Activated gamma-delta T cell (primary cell): ENCODE measurements around the gene RIMBP3C.
"Not testable (repeated sequence)": the region's sequence is repeated elsewhere in the genome, so short reads cannot be mapped to it uniquely, and the experiment has no call there.

Experiments used
- DNase-seq: peaks from one replicate; lab custom pipeline; 2025; lab: John Stamatoyannopoulos, UW
- total RNA-seq, 2 donors: gene quantifications; one replicate each; lab custom pipeline; 2026; lab: John Stamatoyannopoulos, UW

The RIMBP3C gene, protein sequence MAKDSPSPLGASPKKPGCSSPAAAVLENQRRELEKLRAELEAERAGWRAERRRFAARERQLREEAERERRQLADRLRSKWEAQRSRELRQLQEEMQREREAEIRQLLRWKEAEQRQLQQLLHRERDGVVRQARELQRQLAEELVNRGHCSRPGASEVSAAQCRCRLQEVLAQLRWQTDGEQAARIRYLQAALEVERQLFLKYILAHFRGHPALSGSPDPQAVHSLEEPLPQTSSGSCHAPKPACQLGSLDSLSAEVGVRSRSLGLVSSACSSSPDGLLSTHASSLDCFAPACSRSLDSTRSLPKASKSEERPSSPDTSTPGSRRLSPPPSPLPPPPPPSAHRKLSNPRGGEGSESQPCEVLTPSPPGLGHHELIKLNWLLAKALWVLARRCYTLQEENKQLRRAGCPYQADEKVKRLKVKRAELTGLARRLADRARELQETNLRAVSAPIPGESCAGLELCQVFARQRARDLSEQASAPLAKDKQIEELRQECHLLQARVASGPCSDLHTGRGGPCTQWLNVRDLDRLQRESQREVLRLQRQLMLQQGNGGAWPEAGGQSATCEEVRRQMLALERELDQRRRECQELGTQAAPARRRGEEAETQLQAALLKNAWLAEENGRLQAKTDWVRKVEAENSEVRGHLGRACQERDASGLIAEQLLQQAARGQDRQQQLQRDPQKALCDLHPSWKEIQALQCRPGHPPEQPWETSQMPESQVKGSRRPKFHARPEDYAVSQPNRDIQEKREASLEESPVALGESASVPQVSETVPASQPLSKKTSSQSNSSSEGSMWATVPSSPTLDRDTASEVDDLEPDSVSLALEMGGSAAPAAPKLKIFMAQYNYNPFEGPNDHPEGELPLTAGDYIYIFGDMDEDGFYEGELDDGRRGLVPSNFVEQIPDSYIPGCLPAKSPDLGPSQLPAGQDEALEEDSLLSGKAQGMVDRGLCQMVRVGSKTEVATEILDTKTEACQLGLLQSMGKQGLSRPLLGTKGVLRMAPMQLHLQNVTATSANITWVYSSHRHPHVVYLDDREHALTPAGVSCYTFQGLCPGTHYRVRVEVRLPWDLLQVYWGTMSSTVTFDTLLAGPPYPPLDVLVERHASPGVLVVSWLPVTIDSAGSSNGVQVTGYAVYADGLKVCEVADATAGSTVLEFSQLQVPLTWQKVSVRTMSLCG (N-terminal part only)
- 0.10 to 0.13 reads per million in 2 donors for total RNA-seq

DNA sequence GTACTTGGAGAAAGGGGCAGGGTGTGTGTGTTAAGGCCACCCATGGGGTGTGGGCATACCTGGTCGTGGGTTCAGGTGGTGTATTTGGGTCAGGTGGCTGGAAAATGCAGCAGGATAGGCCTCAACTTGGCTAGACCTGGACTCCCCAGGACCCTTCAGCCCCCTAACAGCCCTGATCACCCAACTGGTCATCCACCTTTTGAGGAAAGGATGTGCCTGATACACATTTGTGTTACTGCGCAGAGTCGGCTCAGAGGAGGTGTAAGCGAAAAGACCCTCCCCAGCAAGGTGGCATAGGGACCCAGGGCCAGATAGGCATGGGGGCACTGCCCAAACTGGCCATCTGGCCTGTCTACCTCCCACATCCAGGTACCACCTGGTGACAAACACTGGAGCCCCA, at the start of gene RIMBP3C:
Gene RIMBP3C (minus strand): TSS at position 101 of the 400 bp plus-strand sequence. CDS start 485 bp downstream, outside the sequence.
- DNase-seq: not testable (repeated sequence)

DNA sequence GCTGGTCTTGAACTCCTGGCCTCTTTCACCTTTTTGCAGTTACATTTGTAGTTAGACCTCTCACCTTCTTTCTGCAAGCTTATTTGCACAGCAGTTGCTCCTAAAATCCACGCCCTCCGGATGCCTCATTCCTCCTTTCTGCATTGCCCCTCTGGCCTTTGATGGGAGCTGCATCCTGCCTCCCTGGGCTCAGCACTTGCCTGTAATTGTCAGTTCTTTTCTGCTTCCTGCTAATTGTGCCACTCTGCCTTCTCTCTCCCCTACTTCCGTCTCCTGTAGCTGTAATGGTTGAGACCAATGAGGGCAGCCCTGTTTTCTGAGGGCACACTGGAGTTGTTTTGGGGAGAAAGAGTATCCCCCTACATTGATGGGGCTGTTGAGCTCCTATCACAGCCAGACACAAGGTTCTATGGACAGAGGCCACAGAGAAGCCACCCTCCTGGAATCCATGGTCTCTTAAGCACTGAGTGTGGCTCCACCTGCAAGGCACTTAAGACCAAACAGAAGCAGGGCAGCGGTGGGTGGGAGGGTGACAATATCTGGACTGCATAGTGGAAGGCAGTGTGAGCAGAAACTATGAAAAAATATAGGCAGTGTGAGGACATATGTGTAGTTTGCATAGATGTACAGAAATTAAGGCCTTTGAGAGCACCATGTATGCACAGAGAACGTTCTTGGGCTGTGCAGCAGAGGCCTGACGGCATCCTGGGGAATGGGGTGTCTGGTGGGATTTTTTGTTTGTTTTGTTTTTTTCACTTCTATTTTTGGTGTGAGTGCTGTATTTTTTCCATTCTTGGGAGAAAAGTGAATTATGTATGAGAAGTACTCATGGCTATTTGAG, 48.0 kb upstream of the RIMBP3C start:
- no peak for DNase-seq

DNA sequence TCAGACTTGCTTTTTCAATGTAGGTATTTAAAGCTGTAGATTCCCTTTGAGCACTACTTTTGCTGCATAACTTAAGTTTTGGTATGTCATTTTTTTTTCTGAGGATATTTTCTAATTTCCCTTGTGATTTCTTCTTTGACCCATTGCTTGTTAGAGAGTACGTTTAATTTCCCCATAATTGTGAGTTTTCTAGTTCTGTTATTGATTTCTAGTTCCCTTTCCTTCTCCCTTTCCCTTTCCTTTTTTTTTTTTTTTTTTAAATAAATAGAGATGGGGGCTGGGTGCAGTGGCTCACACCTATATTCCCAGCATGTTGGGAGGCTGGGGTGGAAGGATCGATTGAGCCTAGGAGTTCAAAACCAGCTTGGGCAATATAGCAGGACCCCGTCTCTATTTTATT, 47.0 kb upstream of the RIMBP3C start:
- no peak for DNase-seq

DNA sequence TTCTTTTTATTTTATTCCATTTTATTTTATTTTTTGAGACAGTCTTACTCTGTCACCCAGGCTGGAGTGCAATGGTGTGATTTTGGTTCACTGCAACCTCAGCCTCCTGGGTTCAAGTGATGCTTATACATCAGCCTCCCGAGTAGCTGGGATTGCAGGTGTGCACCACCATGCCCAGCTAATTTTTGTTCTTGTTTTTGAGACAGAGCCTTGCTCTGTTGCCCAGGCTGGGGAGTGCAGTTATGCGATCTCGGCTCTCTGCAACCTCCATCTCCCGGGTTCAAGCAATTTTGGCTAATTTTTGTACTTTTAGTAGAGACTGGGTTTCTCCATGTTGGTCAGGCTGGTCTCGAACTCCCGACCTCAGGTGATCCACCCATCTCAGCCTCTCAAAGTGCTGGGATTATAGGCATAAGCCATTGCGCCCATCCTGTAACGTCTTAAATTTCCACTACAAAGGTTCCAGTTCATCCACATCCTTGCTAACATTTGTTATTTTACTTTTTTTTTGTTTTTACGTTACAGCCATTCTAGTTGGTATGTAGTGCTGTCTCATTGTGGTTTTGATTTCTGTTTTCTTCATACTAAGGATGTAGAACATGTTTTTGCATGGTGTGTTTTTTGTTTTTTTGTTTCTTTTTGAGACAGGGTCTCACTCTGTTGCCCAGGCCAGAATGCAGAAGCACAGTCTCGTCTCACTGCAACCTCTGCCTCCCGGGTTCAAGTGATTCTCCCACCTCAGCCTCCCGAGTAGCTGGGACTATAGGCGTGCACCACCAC, 45.3 kb upstream of the RIMBP3C start:
- DNase-seq: not testable (repeated sequence)

DNA sequence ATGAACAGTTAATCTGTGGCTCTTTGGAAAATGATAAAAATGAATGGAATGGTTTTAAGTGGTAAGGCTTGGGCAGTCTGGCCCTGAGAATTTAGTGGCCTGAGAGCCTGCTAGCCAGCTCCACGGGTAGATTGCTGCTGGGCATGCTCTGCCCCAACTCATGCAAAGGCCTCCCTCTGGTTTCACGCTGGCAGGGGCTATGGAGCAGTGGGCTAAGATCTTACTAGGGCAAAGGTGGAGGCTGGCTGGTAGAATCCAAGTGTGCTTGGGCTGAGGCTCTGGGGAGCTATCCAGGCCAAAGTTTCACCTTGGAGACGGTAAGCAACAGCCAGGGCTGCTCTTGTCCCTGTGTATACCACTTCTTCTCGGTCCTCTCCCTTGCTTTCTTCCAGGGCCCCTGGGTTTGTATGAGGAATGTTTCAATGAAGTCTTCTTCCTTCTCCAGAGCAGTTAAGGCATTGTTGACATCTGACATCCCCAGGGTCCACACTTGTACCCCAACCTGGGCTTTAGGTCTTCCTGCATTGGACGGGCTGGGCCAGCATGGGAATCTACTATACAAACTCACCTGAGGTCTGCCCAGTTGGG, 43.7 kb upstream of the RIMBP3C start:
- DNase-seq: no peak

DNA sequence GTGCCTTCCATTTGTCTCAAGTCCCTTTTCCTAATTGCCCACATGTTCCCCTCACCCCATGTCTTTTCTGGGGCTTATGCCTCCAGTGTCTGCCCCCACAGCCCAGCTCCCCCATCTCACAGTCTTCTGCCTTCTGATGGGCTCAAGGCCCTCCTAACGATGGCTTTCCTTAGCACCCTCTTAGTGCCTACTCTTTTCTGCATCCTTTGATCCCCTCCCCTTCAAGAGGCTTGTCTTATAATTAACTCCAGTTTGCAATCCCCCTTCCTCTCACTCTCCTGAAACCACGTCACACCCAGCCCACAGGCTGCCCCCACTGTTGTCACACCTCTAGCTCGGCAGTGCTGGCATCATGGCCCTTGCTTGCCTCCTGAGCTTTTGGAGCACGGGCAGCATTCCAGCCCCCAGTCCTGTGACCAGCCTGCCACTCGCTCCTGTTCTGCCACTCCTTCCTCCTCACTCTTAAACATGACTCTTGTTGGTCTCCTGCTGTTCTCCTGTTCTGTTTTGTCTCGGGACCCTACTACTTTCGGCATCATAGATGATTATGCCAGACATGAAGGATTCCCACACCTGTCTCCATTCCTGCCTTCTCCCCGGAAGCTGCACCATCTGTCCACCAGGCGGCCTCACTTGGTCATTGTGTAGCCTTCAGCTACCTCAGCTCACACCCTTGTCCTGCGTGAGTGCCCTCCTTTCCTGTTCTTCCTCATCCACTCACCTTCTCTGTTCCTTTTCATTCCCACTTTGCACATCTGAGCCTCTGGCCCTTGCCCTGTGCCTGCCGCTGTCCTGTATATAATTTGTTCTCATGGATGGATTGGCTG, 42.4 kb upstream of the RIMBP3C start:
- no peak for DNase-seq

DNA sequence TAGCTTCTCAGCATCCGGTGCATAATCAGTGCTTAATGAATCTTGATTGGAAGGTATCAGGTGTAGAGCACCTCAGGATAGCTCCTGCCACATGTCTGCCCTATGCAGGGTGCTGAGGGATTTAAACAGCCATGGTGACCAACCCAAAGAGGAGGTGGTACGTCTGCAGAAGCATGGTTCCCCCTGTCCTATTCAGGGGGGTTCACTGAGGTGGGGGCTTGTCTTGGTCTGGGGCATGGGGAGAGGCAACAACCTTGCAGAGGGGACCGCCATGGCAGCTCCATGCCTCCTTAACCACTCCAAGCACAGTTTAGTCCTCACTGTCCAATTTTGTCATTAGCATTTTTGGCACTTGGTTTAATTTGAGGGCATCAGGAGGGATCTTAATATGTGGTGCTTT, 41.2 kb upstream of the RIMBP3C start:
- no peak for DNase-seq

DNA sequence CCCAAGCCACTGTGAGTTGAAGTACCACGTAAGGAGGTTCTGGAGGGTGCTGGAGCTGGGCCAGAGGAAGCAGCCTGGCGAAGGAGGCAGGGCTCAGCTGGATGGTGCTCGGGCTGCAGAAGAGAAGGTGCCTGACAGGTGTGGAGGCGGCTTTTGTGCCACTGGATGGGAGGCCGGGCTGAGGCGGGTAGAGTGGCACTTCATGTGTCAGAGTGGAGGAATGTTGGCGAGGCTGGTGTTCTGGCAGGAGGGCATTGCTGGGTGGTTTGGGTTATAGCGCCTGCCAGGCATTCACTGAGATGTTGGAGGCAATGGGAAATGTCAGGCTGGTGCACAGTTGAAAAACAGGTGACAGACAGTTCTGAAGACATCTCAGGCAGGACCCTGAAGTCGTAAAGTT, 40.4 kb upstream of the RIMBP3C start:
- DNase-seq: no peak

DNA sequence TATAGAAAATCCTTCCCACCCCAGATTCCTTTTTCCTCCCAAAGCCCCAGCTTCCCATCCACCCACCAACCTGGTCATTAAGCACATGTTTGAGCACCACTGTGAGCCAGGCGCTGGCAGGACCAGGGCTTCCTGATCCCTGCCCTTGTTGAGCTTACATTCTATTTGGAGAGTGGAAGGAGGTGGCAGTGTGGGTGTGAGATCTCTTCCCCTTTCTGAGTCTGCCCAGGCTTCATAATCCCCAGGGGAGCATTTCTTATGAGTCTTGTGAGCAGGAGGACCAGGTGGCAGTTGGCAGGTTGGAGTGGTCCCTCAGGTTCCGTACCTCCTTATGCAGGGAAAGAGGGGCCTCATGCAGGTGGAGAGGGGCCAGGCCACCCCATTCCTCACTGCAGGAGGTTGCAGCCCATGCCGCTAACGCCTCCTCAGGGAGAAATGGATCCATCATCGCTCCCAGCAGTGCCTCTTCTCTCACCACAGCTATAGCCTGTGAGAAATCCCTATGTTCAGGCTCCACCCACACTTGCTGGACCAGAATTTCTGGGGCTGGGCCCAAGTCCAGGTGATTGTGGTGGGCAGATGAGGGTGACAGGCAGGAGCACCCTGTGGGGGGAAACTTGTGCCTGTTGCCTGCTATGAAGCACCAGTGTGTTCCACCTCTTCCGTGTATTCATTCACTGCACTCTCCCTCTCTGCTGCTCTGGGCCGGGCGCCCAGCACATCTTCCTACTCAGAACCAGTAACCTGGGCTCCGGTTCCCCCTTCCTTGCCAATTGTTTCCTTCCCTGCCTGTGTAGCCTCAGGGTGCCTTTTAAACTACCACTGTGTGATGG, 39.8 kb upstream of the RIMBP3C start:
- no peak for DNase-seq

DNA sequence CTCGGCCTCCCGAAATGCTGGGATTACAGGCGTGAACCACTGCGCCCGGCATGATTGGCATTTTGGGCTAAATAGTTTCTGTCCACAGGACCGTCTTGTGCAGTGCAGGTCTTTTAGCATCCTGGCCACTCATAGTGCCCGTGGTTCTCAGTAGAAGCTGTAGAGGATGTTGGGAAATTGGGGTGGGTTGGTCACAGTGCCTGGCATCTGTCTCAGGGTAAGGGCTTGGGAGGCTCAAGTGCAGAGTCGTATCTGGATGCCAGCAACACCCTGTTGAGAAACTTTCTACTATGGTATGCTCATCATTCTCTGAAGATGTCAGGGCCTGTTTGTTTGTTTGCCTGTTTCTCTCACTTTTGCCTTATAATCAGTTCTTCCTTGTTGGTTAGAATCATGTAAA, 38.1 kb upstream of the RIMBP3C start:
- no peak for DNase-seq

DNA sequence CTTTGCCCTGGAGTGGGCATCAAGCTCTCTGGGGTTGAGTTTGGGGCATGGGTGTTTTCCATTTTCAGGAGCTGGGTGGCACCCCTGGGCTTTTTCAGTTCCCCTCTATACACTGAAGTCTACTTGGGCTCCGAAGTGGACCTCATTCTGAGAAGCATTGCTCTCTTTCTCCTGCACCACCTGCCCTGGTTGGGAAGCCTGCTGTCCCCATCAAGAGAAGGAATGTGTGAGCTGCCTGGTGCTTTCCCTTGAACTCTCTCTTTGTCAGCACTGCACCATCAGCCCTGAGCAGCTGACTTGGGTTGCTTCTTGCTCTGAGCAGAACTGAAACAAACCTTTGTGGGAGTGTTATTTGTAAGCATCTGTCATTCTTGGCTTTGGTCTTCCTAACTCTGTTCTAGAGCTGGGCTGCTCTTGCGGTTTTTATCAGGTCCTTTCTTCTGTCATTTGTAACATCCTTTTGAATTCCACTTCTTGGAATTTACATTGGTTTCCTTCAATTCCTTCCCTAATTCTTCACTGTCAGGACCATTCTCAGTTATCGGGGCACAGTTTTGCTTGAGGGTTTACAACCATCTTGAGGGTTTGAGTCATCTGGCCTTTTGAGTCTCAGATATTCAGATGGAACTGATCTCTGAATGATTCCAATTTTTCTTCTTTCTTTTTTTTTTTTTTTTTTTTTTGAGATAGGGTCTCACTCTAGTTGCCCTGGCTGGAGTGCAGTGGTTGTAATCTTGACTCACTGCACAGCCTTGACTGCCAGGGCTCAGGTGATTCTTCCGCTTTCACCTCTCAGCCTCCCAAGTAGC, 36.7 kb upstream of the RIMBP3C start:
- DNase-seq: no peak

DNA sequence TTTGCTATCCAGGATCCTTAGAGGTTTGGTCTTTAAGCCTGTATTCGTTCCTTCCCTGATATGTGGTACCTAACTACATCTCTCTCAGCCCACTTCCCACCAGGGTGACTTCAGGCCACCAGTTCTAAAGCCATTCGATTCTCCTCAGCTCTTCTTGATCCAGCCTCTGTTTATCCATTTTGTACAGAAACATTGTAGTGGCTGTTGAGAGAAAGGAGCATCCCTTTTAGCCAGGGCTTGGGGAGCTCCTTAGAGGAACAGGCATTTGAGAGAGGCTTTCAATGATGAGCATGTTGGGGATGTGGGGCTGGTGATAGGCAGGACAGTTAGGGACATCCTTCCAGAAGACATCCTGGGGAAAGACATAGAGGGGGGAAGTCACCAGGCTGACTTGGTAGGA, 34.1 kb upstream of the RIMBP3C start:
- no peak for DNase-seq

DNA sequence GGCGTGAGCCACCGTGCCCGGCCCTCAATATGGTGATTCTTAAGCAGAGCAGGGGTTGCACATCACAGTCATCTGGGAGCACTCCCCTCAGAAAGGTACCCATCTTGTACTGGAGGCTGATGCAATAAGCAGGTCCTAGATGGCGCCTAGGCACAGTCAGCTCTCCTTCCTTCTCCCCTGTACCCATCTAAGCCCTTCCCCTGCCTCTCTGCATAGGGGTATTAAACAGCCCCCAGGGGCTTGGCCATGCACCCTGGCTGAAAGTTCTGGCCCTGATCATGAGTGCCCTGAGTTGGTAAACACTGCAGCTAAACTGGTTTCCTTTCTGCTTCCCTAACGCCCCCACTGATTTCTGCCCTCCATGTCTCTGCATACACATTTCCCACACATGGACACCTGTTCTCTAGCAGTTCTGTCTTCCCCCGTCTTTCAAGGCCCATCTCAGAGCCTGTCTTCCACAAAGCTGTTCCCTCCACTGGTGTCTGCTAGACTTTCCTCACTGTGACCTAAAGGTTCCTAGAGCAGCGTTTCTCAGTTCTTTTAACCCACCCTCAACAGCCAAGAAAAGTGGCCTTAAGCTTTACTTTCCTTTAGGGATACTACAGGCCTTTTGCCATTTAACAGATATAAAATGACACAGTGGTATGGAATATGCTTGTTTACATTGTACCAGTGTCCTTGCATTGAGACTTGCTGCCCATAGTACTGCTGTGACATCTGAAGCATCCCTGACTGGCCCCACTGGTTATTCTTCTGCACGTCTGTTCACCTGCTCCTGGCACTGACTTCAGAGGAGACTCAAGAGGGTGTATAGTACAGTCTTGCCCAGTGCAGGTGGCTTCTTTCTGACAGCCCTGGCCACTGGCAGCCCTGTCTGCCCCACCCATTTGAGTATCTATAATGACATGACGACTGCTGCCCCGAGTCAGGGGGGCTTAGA, 31.8 kb upstream of the RIMBP3C start:
- no peak for DNase-seq

DNA sequence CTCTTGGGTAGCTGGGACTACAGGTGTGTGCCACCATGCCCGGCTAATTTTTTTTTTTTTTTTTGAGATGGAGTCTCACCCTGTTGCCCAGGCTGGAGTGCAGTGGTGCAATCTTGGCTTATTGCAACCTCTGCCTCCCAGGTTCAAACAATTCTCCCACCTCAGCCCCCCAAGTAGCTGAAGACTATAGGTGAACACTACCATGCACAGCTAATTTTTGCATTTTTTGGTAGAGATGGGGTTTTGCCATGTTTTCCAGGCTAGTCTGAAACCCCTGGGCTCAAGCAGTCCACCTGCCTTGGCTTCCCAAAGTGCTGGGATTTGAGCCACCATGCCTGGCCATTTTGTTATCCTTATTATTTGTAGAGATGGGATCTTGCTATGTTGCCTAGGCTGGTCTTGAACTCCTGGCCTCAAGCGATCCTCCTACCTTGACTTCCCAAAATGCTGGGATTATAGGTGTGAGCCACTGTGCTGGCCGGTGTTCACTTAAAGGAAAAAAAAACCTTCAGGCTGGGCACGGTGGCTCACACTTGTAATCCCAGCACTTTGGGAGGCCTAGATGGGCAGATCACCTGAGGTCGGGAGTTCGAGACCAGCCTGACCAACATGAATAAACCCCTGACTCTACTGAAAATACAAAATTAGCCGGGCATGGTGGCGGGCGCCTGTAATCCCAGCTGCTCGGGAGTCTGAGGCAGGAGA, 29.9 kb upstream of the RIMBP3C start:
- not testable (repeated sequence) for DNase-seq

DNA sequence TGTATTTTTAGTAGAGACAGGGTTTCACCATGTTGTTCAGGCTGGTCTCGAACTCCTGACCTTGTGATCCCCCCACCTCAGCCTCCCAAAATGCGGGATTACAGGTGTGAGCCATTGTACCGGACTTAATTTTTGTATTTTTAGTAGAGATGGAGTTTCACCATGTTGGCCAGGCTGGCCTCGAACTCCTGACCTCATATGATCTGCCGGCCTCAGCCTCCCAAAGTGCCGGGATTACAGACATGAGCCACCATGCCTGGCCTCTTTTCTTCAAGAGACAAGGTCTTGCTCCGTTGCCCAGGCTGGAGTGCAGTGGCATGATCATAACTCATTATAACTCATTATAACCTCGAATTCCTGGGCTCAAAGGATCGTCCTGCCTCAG, 29.4 kb upstream of the RIMBP3C start:
- not testable (repeated sequence) for DNase-seq

DNA sequence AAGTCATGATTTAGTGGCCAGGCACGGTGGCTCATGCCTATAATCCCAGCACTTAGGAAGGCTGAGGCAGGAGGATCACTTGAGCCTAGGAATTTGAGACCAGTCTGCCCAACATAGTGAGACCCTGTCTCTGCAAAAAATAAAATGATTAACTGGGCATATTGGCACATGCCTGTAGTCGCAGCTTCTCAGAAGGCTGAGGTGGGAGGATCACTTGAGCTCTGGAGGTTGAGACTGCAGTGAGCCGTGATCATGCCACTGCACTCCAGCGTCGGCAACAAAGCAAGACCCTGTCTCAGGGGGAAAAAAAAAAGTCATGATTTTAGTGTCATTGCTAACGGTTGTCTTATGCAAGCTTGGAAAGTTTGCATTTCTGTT, 28.2 kb upstream of the RIMBP3C start:
- no peak for DNase-seq
